Measurements from ENCODE around the gene RELN.

The RELN gene

GRCh38 chr7:103893350-103893749, 96.1 kb downstream of the RELN start:
- FAIRE-seq, result no peak

GRCh38 chr7:103889451-103889850, 100.0 kb downstream of the RELN start:
- no peak for FAIRE-seq

- no peak for FAIRE-seq
Measured at GRCh38 chr7:103888603-103889153, 100.8 kb downstream of the RELN start.

GRCh38 chr7:103887853-103888602, 101.4 kb downstream of the RELN start:
- no peak for FAIRE-seq

GRCh38 chr7:103887050-103887449, 102.4 kb downstream of the RELN start:
- no peak for FAIRE-seq

GRCh38 chr7:103879928-103880600, 109.4 kb downstream of the RELN start:
- no peak for FAIRE-seq

GRCh38 chr7:103879411-103879810, 110.0 kb downstream of the RELN start:
- no peak for FAIRE-seq

- FAIRE-seq, result no peak
Measured at GRCh38 chr7:103877565-103877964, 111.9 kb downstream of the RELN start.

- no peak for FAIRE-seq
Measured at GRCh38 chr7:103875718-103876117, 113.7 kb downstream of the RELN start.

- FAIRE-seq, result no peak
Measured at GRCh38 chr7:103871473-103871872, 118.0 kb downstream of the RELN start.

GRCh38 chr7:103870664-103871063, 118.8 kb downstream of the RELN start:
- FAIRE-seq, result no peak

GRCh38 chr7:103867874-103868273, 121.6 kb downstream of the RELN start:
- FAIRE-seq, result no peak

GRCh38 chr7:103866919-103867318, 122.5 kb downstream of the RELN start:
- no peak for FAIRE-seq

- no peak for FAIRE-seq
Measured at GRCh38 chr7:103865442-103865841, 124.0 kb downstream of the RELN start.

GRCh38 chr7:103862302-103863035, 127.0 kb downstream of the RELN start:
- no peak for FAIRE-seq

- no peak for FAIRE-seq
Measured at GRCh38 chr7:103859709-103860108, 129.7 kb downstream of the RELN start.

GRCh38 chr7:103857435-103857834, 132.0 kb downstream of the RELN start:
- FAIRE-seq, result no peak

GRCh38 chr7:103856929-103857328, 132.5 kb downstream of the RELN start:
- FAIRE-seq, result no peak

GRCh38 chr7:103855671-103856070, 133.8 kb downstream of the RELN start:
- no peak for FAIRE-seq

GRCh38 chr7:103854611-103855010, 134.8 kb downstream of the RELN start:
- no peak for FAIRE-seq

GRCh38 chr7:103851357-103851756, 138.1 kb downstream of the RELN start:
- FAIRE-seq, result no peak

- FAIRE-seq, result no peak
Measured at GRCh38 chr7:103843689-103844480, 145.6 kb downstream of the RELN start.

- no peak for FAIRE-seq
Measured at GRCh38 chr7:103833401-103833800, 156.1 kb downstream of the RELN start.

All from endometrium (tissue), 2 donors.